Liver (tissue), 9 donors: Measurements from ENCODE around the gene GPR18. TPM values are rescaled to one million over a fixed set of nuclear protein-coding genes. Genes with fewer than 3 reads are reported as not detected.

Experiments used
- DNase-seq: peaks from one replicate; pipeline ENCODE4 v3.0.0-alpha.2; 2017; ENCODE audit warnings: low spot score
- H3K27ac ChIP-seq, 2 donors: one replicate each; pipeline ENCODE4 v1.7.0; 2013; ENCODE audit warnings: inconsistent platforms in 2 of 2, low read length in 2 of 2, control low read depth in 1 of 2, low read depth in 1 of 2, mild to moderate bottlenecking in 1 of 2
- H3K27me3 ChIP-seq, 4 donors: one replicate each; pipeline versions ENCODE4 v1.6.1 to v1.7.0; 2013; ENCODE audit warnings: low read length in 3 of 4, inconsistent platforms in 1 of 4, mild to moderate bottlenecking in 1 of 4, moderate library complexity in 1 of 4; ENCODE audit not compliant: control insufficient read depth in 4 of 4, insufficient read depth in 4 of 4
- H3K36me3 ChIP-seq, 4 donors: one replicate each; pipeline versions ENCODE4 v1.6.1 to v1.7.0; 2013; ENCODE audit warnings: low read length in 3 of 4, mild to moderate bottlenecking in 3 of 4, low read depth in 1 of 4, moderate library complexity in 1 of 4; ENCODE audit not compliant: control insufficient read depth in 4 of 4, insufficient read depth in 3 of 4
- H3K4me1 ChIP-seq, 4 donors: one replicate each; pipeline versions ENCODE4 v1.6.1 to v1.7.0; 2013; ENCODE audit warnings: low read length in 3 of 4, mild to moderate bottlenecking in 3 of 4, moderate library complexity in 1 of 4; ENCODE audit not compliant: control insufficient read depth in 4 of 4, insufficient read depth in 4 of 4
- H3K4me3 ChIP-seq, 3 donors: one replicate each; pipeline versions ENCODE4 v1.6.1 to v1.7.0; 2013; ENCODE audit warnings: low read length in 3 of 3, control low read depth in 1 of 3, low read depth in 1 of 3, mild to moderate bottlenecking in 1 of 3
- H3K9ac ChIP-seq, 2 donors: one replicate each; pipeline ENCODE4 v1.7.0; 2013; ENCODE audit warnings: low read length in 2 of 2, mild to moderate bottlenecking in 2 of 2, moderate library complexity in 2 of 2, control low read depth in 1 of 2, low read depth in 1 of 2
- H3K9me3 ChIP-seq, 4 donors: one replicate each; pipeline versions ENCODE4 v1.6.1 to v1.7.0; 2013; ENCODE audit warnings: low read length in 3 of 4; ENCODE audit not compliant: control insufficient read depth in 4 of 4
- EGR1 ChIP-seq, 2 donors: IDR thresholded peaks; 2 replicates each; pipeline ENCODE4 v1.6.1; 2016 to 2018; ENCODE audit warnings: antibody characterized with exemption in 2 of 2, low read depth in 2 of 2
- FOXA1 ChIP-seq: IDR thresholded peaks from 2 replicates; pipeline ENCODE4 v1.6.1; 2016; ENCODE audit warnings: antibody characterized with exemption
- FOXA2 ChIP-seq: IDR thresholded peaks from 2 replicates; pipeline ENCODE4 v1.6.1; 2016; ENCODE audit warnings: antibody characterized with exemption
- GABPA ChIP-seq, 2 donors: IDR thresholded peaks in 1 of 2; conservative IDR thresholded peaks in 1 of 2; 2 replicates each; pipeline ENCODE4 v1.6.1; 2016; ENCODE audit warnings: antibody characterized with exemption in 2 of 2, mild to moderate bottlenecking in 1 of 2, moderate library complexity in 1 of 2
- HNF4A ChIP-seq, 2 donors: conservative IDR thresholded peaks; 2 replicates each; pipeline ENCODE4 v1.6.1; 2016; ENCODE audit warnings: antibody characterized with exemption in 2 of 2, mild to moderate bottlenecking in 2 of 2
- HNF4G ChIP-seq: IDR thresholded peaks from 2 replicates; pipeline ENCODE4 v1.6.1; 2016; ENCODE audit warnings: antibody characterized with exemption
- JUND ChIP-seq, 2 donors: IDR thresholded peaks; 2 replicates each; pipeline ENCODE4 v1.6.1; 2016; ENCODE audit warnings: antibody characterized with exemption in 2 of 2
- NR2F2 ChIP-seq: IDR thresholded peaks from 2 replicates; pipeline ENCODE4 v1.6.1; 2016; ENCODE audit warnings: antibody characterized with exemption
- RAD21 ChIP-seq, 2 donors: IDR thresholded peaks; 2 replicates each; pipeline ENCODE4 v1.6.1; 2016; ENCODE audit warnings: antibody characterized with exemption in 2 of 2, mild to moderate bottlenecking in 2 of 2
- RXRA ChIP-seq, 2 donors: IDR thresholded peaks; 2 replicates each; pipeline ENCODE4 v1.6.1; 2017 to 2018; ENCODE audit warnings: antibody characterized with exemption in 2 of 2, mild to moderate bottlenecking in 1 of 2
- SP1 ChIP-seq: IDR thresholded peaks from 2 replicates; pipeline ENCODE4 v1.6.1; 2018; ENCODE audit warnings: antibody characterized with exemption, mild to moderate bottlenecking
- TAF1 ChIP-seq: conservative IDR thresholded peaks from 2 replicates; pipeline ENCODE4 v1.6.1; 2016; ENCODE audit warnings: antibody characterized with exemption, mild to moderate bottlenecking
- YY1 ChIP-seq: IDR thresholded peaks from 2 replicates; pipeline ENCODE4 v1.6.1; 2016; ENCODE audit warnings: antibody characterized with exemption, mild to moderate bottlenecking
- WGBS: extraction: QIAGEN DNeasy Blood & Tissue Kit; methylation state at CpG from one replicate; pipeline ENCODE4 v1.1.7; 2013; 5-methylcytosine and 5-hydroxymethylcytosine counted together
- polyA plus RNA-seq, 2 donors: library from polyadenylated mRNA; stranded (reverse) in 1 of 2; unstranded in 1 of 2; fragments of 200-250 nt in 1 of 2; fragments of >200 nt in 1 of 2; fragmentation: Nextera tagmentation in 1 of 2; extraction: Ambion mirVana in 1 of 2; gene quantifications; one replicate each; pipeline versions ENCODE4 v1.2.1 to v1.2.3, GENCODE V29; 2013 to 2015
- total RNA-seq, 2 donors: library from RNA; depleted of rRNA; stranded (reverse); fragments of >200 nt; gene quantifications; one replicate each; pipeline ENCODE4 v1.2.3, GENCODE V29; 2014
- TF ChIP-seq, protein P1 (sequence below): IDR thresholded peaks from 2 replicates; pipeline ENCODE4 v1.6.1; 2016; ENCODE audit warnings: antibody characterized with exemption, mild to moderate bottlenecking
- TF ChIP-seq, protein P2 (sequence below): IDR thresholded peaks from 2 replicates; pipeline ENCODE4 v1.6.1; 2016; ENCODE audit warnings: antibody characterized with exemption
- TF ChIP-seq, protein P3 (sequence below): IDR thresholded peaks from 2 replicates; pipeline ENCODE4 v1.6.1; 2016; ENCODE audit warnings: antibody characterized with exemption
- TF ChIP-seq, protein P4 (sequence below): IDR thresholded peaks from 2 replicates; pipeline ENCODE4 v1.6.1; 2016; ENCODE audit warnings: antibody characterized with exemption
- TF ChIP-seq, protein P5 (sequence below): fragments of 150-350 bp; IDR thresholded peaks from 2 replicates; pipeline ENCODE4 v1.5.1; 2017; ENCODE audit warnings: improper control_type of control experiment, low read depth, low read length; ENCODE audit not compliant: missing input control
- donor health status: healthy.
- donor health status: healthy.
- donor health status: healthy.
- donor health status: healthy.
- donor health status: healthy.

GPR18 gene
- total and polyA plus RNA-seq, 4 donors: 0.13 to 1.0 (median 0.41) TPM

DNA sequence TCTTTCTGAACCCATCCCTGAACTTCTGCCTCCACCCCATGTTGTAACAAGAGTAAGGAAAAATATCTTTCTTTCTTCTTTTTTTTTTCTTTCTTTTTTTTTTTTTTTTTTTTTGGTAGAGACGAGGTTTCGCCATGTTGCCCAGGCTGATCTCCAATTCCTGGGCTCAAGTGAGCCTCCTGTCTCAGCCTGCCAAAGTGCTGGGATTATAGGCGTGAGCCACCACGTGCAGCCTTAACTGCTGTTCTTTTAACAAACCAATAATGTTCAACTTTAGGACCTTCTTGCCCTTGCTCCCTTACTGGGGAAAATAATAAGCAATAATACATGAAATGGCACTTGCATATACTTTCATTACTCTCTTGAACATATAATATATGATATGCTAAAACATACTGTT lies 29.4 kb upstream of the GPR18 start:
- no peak overlapping the region for H3K27ac ChIP-seq
- no peaks in the 10 kb centered on the region for H3K27me3 ChIP-seq
- no peak for DNase-seq
- no peaks in the 10 kb centered on the region for H3K9me3 ChIP-seq
- H3K36me3 ChIP-seq: no peaks in the 10 kb centered on the region
- 90% methylated on average over 4 of the region's 4 CpGs for WGBS
- H3K4me1 ChIP-seq: peaks cover 2 to 31% (median 21%) of the 10 kb centered on the region in 4 donors
- H3K9ac ChIP-seq: no peak overlapping the region
- TF ChIP-seq SP1 (no peak), EGR1 (IDR thresholded peaks at IDR 0.05; ENCODE audit: low read depth in 2 of 2) (no peak)
- no peak overlapping the region for H3K4me3 ChIP-seq

DNA sequence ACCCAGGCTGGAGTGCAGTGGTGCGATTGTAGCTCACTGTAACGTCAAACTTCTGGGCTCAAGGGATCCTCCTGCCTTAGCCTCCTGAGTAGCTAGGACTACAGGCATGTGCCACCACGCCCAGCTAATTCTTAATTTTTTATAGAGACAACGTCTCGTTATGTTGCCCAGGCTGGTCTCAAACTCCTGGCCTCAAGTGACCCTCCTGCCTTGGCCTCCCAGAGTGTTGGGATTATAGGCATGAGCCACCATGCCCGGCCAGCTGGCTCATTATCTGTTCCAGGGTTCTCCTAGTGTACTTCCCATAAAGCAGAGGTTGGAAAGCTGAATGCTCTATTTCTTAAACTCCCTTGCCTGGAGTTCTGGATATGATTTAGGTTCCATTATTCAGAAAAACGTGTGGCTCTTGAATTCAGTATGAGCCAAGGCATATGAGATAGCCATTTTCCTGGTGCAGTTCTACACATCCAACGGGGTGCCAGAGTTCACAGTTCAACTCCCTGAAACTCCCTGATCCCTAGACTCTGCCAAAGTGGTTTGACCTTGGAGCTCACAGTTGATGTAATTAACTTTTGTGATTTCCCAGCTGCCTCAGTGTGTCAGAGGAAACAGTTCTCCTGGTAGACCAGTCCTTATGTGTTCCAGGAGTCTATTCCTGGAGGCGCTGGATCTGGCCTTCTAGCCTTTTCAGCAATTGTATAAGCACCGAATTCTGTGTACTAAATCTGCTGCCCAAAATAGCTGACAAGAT lies 27.4 kb upstream of the GPR18 start:
- DNase-seq: no peak
- Histone ChIP-seq H3K36me3 (no peaks in the 10 kb centered on the region), H3K9ac (peak overlapping the region in 1 of 2 donors; percentile 7), H3K9me3 (no peaks in the 10 kb centered on the region), H3K27me3 (no peaks in the 10 kb centered on the region), H3K27ac (peak overlapping the region; percentile 56 to 66), H3K4me1 (peaks cover 4 to 46% (median 37%) of the 10 kb centered on the region in 4 donors), H3K4me3 (no peak overlapping the region)
- TF ChIP-seq EGR1 (IDR thresholded peaks at IDR 0.05; ENCODE audit: low read depth in 2 of 2) (no peak), YY1 (peak; percentile 89), RAD21 (IDR thresholded peaks at IDR 0.05) (peak; percentile 49 to 55), TAF1 (peak; percentile 27), SP1 (peak; percentile 94), FOXA2 (peak; percentile 45), RXRA (IDR thresholded peaks at IDR 0.05) (peak; percentile 97 to 99), HNF4A (conservative IDR thresholded peaks at IDR 0.05) (peak; percentile 89 to 96), FOXA1 (peak; percentile 42), HNF4G (peak; percentile 41), GABPA (IDR thresholded peaks at IDR 0.05 in 1 of 2, conservative IDR thresholded peaks at IDR 0.05 in 1 of 2) (peak in 1 of 2 donors; percentile 68), JUND (IDR thresholded peaks at IDR 0.05) (peak in 1 of 2 donors; percentile 65), NR2F2 (peak; percentile 96)
- TF ChIP-seq, protein P1, sequence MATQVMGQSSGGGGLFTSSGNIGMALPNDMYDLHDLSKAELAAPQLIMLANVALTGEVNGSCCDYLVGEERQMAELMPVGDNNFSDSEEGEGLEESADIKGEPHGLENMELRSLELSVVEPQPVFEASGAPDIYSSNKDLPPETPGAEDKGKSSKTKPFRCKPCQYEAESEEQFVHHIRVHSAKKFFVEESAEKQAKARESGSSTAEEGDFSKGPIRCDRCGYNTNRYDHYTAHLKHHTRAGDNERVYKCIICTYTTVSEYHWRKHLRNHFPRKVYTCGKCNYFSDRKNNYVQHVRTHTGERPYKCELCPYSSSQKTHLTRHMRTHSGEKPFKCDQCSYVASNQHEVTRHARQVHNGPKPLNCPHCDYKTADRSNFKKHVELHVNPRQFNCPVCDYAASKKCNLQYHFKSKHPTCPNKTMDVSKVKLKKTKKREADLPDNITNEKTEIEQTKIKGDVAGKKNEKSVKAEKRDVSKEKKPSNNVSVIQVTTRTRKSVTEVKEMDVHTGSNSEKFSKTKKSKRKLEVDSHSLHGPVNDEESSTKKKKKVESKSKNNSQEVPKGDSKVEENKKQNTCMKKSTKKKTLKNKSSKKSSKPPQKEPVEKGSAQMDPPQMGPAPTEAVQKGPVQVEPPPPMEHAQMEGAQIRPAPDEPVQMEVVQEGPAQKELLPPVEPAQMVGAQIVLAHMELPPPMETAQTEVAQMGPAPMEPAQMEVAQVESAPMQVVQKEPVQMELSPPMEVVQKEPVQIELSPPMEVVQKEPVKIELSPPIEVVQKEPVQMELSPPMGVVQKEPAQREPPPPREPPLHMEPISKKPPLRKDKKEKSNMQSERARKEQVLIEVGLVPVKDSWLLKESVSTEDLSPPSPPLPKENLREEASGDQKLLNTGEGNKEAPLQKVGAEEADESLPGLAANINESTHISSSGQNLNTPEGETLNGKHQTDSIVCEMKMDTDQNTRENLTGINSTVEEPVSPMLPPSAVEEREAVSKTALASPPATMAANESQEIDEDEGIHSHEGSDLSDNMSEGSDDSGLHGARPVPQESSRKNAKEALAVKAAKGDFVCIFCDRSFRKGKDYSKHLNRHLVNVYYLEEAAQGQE: peak; percentile 85
- TF ChIP-seq, protein P2, sequence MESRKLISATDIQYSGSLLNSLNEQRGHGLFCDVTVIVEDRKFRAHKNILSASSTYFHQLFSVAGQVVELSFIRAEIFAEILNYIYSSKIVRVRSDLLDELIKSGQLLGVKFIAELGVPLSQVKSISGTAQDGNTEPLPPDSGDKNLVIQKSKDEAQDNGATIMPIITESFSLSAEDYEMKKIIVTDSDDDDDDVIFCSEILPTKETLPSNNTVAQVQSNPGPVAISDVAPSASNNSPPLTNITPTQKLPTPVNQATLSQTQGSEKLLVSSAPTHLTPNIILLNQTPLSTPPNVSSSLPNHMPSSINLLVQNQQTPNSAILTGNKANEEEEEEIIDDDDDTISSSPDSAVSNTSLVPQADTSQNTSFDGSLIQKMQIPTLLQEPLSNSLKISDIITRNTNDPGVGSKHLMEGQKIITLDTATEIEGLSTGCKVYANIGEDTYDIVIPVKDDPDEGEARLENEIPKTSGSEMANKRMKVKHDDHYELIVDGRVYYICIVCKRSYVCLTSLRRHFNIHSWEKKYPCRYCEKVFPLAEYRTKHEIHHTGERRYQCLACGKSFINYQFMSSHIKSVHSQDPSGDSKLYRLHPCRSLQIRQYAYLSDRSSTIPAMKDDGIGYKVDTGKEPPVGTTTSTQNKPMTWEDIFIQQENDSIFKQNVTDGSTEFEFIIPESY: peak; percentile 74
- TF ChIP-seq, protein P3, sequence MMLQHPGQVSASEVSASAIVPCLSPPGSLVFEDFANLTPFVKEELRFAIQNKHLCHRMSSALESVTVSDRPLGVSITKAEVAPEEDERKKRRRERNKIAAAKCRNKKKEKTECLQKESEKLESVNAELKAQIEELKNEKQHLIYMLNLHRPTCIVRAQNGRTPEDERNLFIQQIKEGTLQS: peak; percentile 62
- TF ChIP-seq, protein P4, sequence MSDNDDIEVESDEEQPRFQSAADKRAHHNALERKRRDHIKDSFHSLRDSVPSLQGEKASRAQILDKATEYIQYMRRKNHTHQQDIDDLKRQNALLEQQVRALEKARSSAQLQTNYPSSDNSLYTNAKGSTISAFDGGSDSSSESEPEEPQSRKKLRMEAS: peak; percentile 67
- TF ChIP-seq, protein P5, sequence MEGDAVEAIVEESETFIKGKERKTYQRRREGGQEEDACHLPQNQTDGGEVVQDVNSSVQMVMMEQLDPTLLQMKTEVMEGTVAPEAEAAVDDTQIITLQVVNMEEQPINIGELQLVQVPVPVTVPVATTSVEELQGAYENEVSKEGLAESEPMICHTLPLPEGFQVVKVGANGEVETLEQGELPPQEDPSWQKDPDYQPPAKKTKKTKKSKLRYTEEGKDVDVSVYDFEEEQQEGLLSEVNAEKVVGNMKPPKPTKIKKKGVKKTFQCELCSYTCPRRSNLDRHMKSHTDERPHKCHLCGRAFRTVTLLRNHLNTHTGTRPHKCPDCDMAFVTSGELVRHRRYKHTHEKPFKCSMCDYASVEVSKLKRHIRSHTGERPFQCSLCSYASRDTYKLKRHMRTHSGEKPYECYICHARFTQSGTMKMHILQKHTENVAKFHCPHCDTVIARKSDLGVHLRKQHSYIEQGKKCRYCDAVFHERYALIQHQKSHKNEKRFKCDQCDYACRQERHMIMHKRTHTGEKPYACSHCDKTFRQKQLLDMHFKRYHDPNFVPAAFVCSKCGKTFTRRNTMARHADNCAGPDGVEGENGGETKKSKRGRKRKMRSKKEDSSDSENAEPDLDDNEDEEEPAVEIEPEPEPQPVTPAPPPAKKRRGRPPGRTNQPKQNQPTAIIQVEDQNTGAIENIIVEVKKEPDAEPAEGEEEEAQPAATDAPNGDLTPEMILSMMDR: no peak
- WGBS: 59% methylated on average over 10 of the region's 10 CpGs
